ENCODE results near the gene PRLR. TPM values are rescaled to one million over a fixed set of nuclear protein-coding genes. Genes with fewer than 3 reads are reported as not detected.

Gene PRLR
- total RNA-seq, 1 donor from 2014 or later = 0.93 TPM

GRCh38 chr5:35202319-35203111, 27.8 kb downstream of the PRLR start:
- H3K27me3 ChIP-seq (ENCODE audit: insufficient read depth, low read length) = peaks cover 11% of the 10 kb centered on the region
- no peak overlapping the region for H3K4me2 ChIP-seq (ENCODE audit: low read length)
- H3K4me1 ChIP-seq (ENCODE audit: insufficient read depth, low read length) = peaks cover 9% of the 10 kb centered on the region
- H3K79me2 ChIP-seq (ENCODE audit: insufficient read depth, low read length) = no peaks in the 10 kb centered on the region
- H3K4me3 ChIP-seq (ENCODE audit: insufficient read depth, low read depth, low read length) = no peak overlapping the region
- no peaks in the 10 kb centered on the region for H3K27me3 Mint-ChIP-seq (ENCODE audit: low read depth, unreplicated experiment)
- no peaks in the 10 kb centered on the region for H3K36me3 ChIP-seq (ENCODE audit: insufficient read depth, low read length)
- no peak overlapping the region for H2AFZ ChIP-seq (ENCODE audit: low read depth, low read length)
- no peak overlapping the region for H3K27ac ChIP-seq (ENCODE audit: low read depth, low read length)
- H3K4me1 Mint-ChIP-seq (ENCODE audit: low read depth, unreplicated experiment) = peaks cover 6% of the 10 kb centered on the region
- H3K27ac Mint-ChIP-seq (ENCODE audit: unreplicated experiment) = no peak overlapping the region
- TF ChIP-seq CTCF (IDR thresholded peaks at IDR 0.05; ENCODE audit: insufficient read depth, low read depth, low read length) (peak; percentile 48), EZH2 (IDR thresholded peaks at IDR 0.05; ENCODE audit: insufficient read depth, low read length) (no peak)
- H3K4me3 Mint-ChIP-seq (ENCODE audit: unreplicated experiment) = no peak overlapping the region
- FAIRE-seq (no peak), DNase-seq (ENCODE audit: low read depth) (peak; percentile 20)
- H3K36me3 Mint-ChIP-seq (ENCODE audit: low read depth, unreplicated experiment) = no peaks in the 10 kb centered on the region
- no peaks in the 10 kb centered on the region for H4K20me1 ChIP-seq (ENCODE audit: insufficient read depth, low read length)
- H3K9me3 ChIP-seq (ENCODE audit: insufficient read depth, low read depth, low read length) = no peaks in the 10 kb centered on the region
- no peaks in the 10 kb centered on the region for H3K9me3 Mint-ChIP-seq (ENCODE audit: unreplicated experiment)
- H3K9ac ChIP-seq (ENCODE audit: low read length) = no peak overlapping the region

GRCh38 chr5:35201291-35201690, 29.0 kb downstream of the PRLR start:
- H3K79me2 ChIP-seq (ENCODE audit: insufficient read depth, low read length) = no peaks in the 10 kb centered on the region
- no peak overlapping the region for H3K9ac ChIP-seq (ENCODE audit: low read length)
- H3K4me1 ChIP-seq (ENCODE audit: insufficient read depth, low read length) = peaks cover 9% of the 10 kb centered on the region
- H3K4me3 ChIP-seq (ENCODE audit: insufficient read depth, low read depth, low read length) = no peak overlapping the region
- Mint-ChIP-seq H3K27me3 (ENCODE audit: low read depth, unreplicated experiment) (no peaks in the 10 kb centered on the region), H3K4me3 (ENCODE audit: unreplicated experiment) (no peak overlapping the region), H3K4me1 (ENCODE audit: low read depth, unreplicated experiment) (peaks cover 6% of the 10 kb centered on the region), H3K9me3 (ENCODE audit: unreplicated experiment) (no peaks in the 10 kb centered on the region), H3K27ac (ENCODE audit: unreplicated experiment) (no peak overlapping the region), H3K36me3 (ENCODE audit: low read depth, unreplicated experiment) (no peaks in the 10 kb centered on the region)
- H2AFZ ChIP-seq (ENCODE audit: low read depth, low read length) = no peak overlapping the region
- no peaks in the 10 kb centered on the region for H3K36me3 ChIP-seq (ENCODE audit: insufficient read depth, low read length)
- FAIRE-seq (no peak), DNase-seq (ENCODE audit: low read depth) (no peak)
- H4K20me1 ChIP-seq (ENCODE audit: insufficient read depth, low read length) = no peaks in the 10 kb centered on the region
- H3K27ac ChIP-seq (ENCODE audit: low read depth, low read length) = no peak overlapping the region
- no peaks in the 10 kb centered on the region for H3K9me3 ChIP-seq (ENCODE audit: insufficient read depth, low read depth, low read length)
- TF ChIP-seq CTCF (IDR thresholded peaks at IDR 0.05; ENCODE audit: insufficient read depth, low read depth, low read length) = no peak
- TF ChIP-seq EZH2 (IDR thresholded peaks at IDR 0.05; ENCODE audit: insufficient read depth, low read length) = no peak
- peaks cover 14% of the 10 kb centered on the region for H3K27me3 ChIP-seq (ENCODE audit: insufficient read depth, low read length)
- H3K4me2 ChIP-seq (ENCODE audit: low read length) = no peak overlapping the region

DNA sequence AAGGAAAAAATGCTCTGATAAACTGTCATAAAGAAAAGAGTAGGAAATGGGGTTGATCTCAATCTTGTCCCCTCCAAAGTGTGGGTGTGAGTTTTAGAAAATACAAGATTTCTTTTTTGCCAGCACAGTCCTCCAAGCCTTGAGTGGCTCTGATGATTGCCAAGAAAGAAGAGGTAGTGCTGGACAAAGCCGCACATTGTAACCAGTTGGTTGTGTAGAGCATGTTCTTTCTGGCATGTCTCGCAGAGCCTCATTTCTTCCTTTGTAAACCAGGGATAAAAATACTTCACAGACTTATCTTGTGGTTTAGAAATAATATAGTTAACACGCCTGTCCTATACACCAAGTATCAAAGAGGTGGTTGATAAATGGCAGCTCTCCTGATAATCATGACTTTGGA, 30.4 kb downstream of the PRLR start:
- no peaks in the 10 kb centered on the region for H3K36me3 Mint-ChIP-seq (ENCODE audit: low read depth, unreplicated experiment)

More for the DNA sequence above, 30.4 kb downstream of the PRLR start:
- Histone ChIP-seq H4K20me1 (ENCODE audit: insufficient read depth, low read length) (no peaks in the 10 kb centered on the region), H3K4me2 (ENCODE audit: low read length) (no peak overlapping the region), H3K4me1 (ENCODE audit: insufficient read depth, low read length) (peaks cover 9% of the 10 kb centered on the region), H3K36me3 (ENCODE audit: insufficient read depth, low read length) (no peaks in the 10 kb centered on the region), H3K4me3 (ENCODE audit: insufficient read depth, low read depth, low read length) (no peak overlapping the region), H3K27me3 (ENCODE audit: insufficient read depth, low read length) (peaks cover 17% of the 10 kb centered on the region), H3K79me2 (ENCODE audit: insufficient read depth, low read length) (no peaks in the 10 kb centered on the region), H3K27ac (ENCODE audit: low read depth, low read length) (no peak overlapping the region), H3K9me3 (ENCODE audit: insufficient read depth, low read depth, low read length) (no peaks in the 10 kb centered on the region), H3K9ac (ENCODE audit: low read length) (no peak overlapping the region), H2AFZ (ENCODE audit: low read depth, low read length) (no peak overlapping the region)
- Mint-ChIP-seq H3K9me3 (ENCODE audit: unreplicated experiment) (no peaks in the 10 kb centered on the region), H3K4me1 (ENCODE audit: low read depth, unreplicated experiment) (peaks cover 6% of the 10 kb centered on the region), H3K4me3 (ENCODE audit: unreplicated experiment) (no peak overlapping the region), H3K27ac (ENCODE audit: unreplicated experiment) (no peak overlapping the region), H3K27me3 (ENCODE audit: low read depth, unreplicated experiment) (peaks cover 2% of the 10 kb centered on the region)
- DNase-seq (ENCODE audit: low read depth) (no peak), FAIRE-seq (no peak)
- no peak for TF ChIP-seq CTCF (IDR thresholded peaks at IDR 0.05; ENCODE audit: insufficient read depth, low read depth, low read length)
- no peak for TF ChIP-seq EZH2 (IDR thresholded peaks at IDR 0.05; ENCODE audit: insufficient read depth, low read length)

Data from astrocyte (in vitro differentiated cells and primary cell).